Spleen (tissue), 7 donors: ENCODE results near the gene TCHH.

Experiments used
- POLR2A ChIP-seq, 3 donors: fragments of 450-650 bp; IDR thresholded peaks; one replicate each; pipeline ENCODE4 v1.5.1; 2017; ENCODE audit warnings: antibody characterized with exemption in 3 of 3, mild to moderate bottlenecking in 1 of 3
- POLR2AphosphoS5 ChIP-seq, 3 donors: sonication (generic); formaldehyde crosslinking; IDR thresholded peaks; one replicate each; pipeline ENCODE4 v1.5.1; 2017; ENCODE audit warnings: antibody characterized with exemption in 3 of 3
- TF ChIP-seq, protein P1 (sequence below), 11 experiments: fragments of 200-600 bp in 7 of 11; fragments of 450-650 bp in 4 of 11; sonication (generic) in 4 of 11; IDR thresholded peaks in 8 of 11; conservative IDR thresholded peaks in 3 of 11; 1 replicate in 7 of 11; 2 replicates in 4 of 11; pipeline versions ENCODE4 v1.4.0 to v1.8.0; 2016 to 2021; ENCODE audit warnings: antibody characterized with exemption in 11 of 11, inconsistent platforms in 4 of 11, mild to moderate bottlenecking in 1 of 11
- donor health status: DM: no; HTN: no; CAD: no; lungs with moderate emphysema.
- donor health status: DM: no; HTN: no; CAD: no.
- donor health status: DM: no; HTN: no; CAD: no.

DNA sequence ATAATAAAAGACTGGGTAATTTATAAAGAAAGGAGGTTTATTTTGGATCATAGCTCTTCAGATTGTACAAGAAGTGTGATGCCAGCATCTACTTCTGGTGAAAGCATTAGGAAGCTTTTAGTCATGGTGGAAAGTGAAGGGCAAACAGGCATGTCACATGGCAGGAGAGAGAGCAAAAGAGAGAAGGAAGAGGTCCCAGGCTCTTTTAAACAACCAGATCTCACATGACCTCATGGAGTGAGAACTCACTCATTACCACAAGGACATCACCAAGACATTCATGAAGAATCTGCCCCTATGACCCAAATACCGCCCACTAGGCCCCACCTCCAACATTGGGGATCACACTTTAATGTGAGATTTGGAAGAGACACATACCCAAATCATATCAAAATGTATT, 33.7 kb upstream of the TCHH start:
- TF ChIP-seq, protein P1, sequence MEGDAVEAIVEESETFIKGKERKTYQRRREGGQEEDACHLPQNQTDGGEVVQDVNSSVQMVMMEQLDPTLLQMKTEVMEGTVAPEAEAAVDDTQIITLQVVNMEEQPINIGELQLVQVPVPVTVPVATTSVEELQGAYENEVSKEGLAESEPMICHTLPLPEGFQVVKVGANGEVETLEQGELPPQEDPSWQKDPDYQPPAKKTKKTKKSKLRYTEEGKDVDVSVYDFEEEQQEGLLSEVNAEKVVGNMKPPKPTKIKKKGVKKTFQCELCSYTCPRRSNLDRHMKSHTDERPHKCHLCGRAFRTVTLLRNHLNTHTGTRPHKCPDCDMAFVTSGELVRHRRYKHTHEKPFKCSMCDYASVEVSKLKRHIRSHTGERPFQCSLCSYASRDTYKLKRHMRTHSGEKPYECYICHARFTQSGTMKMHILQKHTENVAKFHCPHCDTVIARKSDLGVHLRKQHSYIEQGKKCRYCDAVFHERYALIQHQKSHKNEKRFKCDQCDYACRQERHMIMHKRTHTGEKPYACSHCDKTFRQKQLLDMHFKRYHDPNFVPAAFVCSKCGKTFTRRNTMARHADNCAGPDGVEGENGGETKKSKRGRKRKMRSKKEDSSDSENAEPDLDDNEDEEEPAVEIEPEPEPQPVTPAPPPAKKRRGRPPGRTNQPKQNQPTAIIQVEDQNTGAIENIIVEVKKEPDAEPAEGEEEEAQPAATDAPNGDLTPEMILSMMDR (IDR thresholded peaks at IDR 0.05 in 8 of 11, conservative IDR thresholded peaks at IDR 0.05 in 3 of 11): no peak
- no peak for TF ChIP-seq POLR2A (IDR thresholded peaks at IDR 0.05)
- no peak for TF ChIP-seq POLR2AphosphoS5 (IDR thresholded peaks at IDR 0.05)
